ENCODE results near the gene TMA7B.

Gene TMA7B

GRCh38 chr22:40008726-40009291 lies 48.6 kb downstream of the TMA7B start:
- H3K9me3 Mint-ChIP-seq: no peaks in the 10 kb centered on the region
- DNase-seq (ENCODE audit: low spot score in 2 of 2) (no peak), ATAC-seq (replicated peaks; ENCODE audit: extremely low read depth, poor library complexity, severe bottlenecking) (no peak)
- peaks cover 7% of the 10 kb centered on the region for H3K4me1 Mint-ChIP-seq
- peaks cover 77% of the 10 kb centered on the region for H3K27me3 Mint-ChIP-seq
- H3K27ac Mint-ChIP-seq (ENCODE audit: low read depth): no peak overlapping the region
- peaks cover 2% of the 10 kb centered on the region for H3K36me3 Mint-ChIP-seq (ENCODE audit: insufficient read depth)
- no peak overlapping the region for H3K4me3 Mint-ChIP-seq

DNA sequence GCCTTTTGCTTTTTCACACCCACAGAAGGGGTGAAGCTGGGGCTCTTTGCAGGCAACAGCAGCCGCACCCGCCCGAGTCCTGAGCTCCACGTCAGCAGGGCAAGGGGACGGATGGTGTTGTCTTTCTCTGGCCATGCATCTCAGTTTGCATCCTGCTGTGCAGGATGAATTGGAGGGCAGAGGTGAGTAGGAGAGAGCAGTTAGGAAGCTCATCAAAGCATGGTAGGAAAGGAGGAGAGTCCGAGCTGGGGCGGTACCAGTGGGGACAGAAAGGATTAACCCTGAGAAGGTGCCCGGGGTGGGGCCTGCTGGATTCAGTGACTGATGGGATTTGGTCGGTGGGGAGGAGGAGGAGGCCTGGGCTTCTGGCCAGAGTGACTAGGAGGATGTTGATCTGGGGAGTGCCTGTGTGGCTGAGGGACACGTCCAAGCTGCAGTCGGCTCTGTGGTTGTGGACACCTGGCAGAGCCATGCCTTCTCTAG lies 49.1 kb downstream of the TMA7B start:
- H3K9me3 Mint-ChIP-seq: no peaks in the 10 kb centered on the region
- peaks cover 77% of the 10 kb centered on the region for H3K27me3 Mint-ChIP-seq
- DNase-seq (ENCODE audit: low spot score in 2 of 2) (no peak), ATAC-seq (replicated peaks; ENCODE audit: extremely low read depth, poor library complexity, severe bottlenecking) (no peak)
- H3K36me3 Mint-ChIP-seq (ENCODE audit: insufficient read depth): peaks cover 2% of the 10 kb centered on the region
- H3K4me1 Mint-ChIP-seq: peaks cover 7% of the 10 kb centered on the region
- no peak overlapping the region for H3K27ac Mint-ChIP-seq (ENCODE audit: low read depth)
- no peak overlapping the region for H3K4me3 Mint-ChIP-seq

DNA sequence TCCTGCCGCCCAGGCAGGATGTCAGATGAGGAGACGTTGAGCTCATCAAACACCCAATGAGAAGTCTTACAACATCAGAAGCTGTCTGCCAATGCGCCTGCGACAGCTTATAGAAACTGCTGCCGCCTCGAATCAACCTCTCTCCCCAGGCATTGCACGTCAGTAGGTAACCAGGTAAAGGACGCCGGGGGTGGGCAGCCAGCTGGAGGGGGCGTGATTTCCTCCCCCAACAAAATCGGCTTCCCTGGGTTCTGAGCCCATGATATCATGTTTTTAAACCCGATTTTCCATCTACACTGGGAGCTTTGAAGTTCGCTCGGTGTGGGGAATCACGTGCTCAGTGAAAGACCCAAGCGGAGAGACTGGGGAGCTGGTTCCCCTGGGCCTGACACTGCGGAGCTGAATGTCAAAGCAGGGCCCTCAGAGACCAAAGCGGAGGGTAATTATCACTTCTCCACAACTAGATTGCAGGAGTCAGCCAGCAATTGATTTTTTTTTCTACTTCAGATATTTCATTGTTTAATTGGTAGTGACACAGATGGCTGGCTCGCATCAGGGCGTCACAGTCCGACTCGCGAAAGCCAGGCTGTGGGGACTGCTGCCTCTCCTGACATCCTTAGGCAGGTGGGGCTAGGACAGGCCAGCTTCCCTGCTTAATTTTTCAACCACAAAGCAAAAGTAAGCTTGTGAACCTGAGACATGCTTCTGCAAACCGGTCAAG lies 49.9 kb downstream of the TMA7B start:
- peaks cover 70% of the 10 kb centered on the region for H3K27me3 Mint-ChIP-seq
- H3K4me3 Mint-ChIP-seq: no peak overlapping the region
- ATAC-seq (replicated peaks; ENCODE audit: extremely low read depth, poor library complexity, severe bottlenecking) (no peak), DNase-seq (ENCODE audit: low spot score in 2 of 2) (no peak)
- peaks cover 2% of the 10 kb centered on the region for H3K36me3 Mint-ChIP-seq (ENCODE audit: insufficient read depth)
- H3K9me3 Mint-ChIP-seq: no peaks in the 10 kb centered on the region
- no peak overlapping the region for H3K27ac Mint-ChIP-seq (ENCODE audit: low read depth)
- H3K4me1 Mint-ChIP-seq: peaks cover 7% of the 10 kb centered on the region

GRCh38 chr22:40010746-40011145 lies 50.5 kb downstream of the TMA7B start:
- Mint-ChIP-seq H3K4me1 (peaks cover 7% of the 10 kb centered on the region), H3K27me3 (peaks cover 67% of the 10 kb centered on the region)

More at GRCh38 chr22:40010746-40011145, 50.5 kb downstream of the TMA7B start:
- DNase-seq (ENCODE audit: low spot score in 2 of 2): no peak
- Mint-ChIP-seq H3K27ac (ENCODE audit: low read depth) (no peak overlapping the region), H3K4me3 (no peak overlapping the region), H3K36me3 (ENCODE audit: insufficient read depth) (peaks cover 2% of the 10 kb centered on the region), H3K9me3 (no peaks in the 10 kb centered on the region)
- ATAC-seq (replicated peaks; ENCODE audit: extremely low read depth, poor library complexity, severe bottlenecking): no peak

All from central memory CD8-positive, alpha-beta T cell (primary cell).